Measurements from ENCODE around the gene DCDC1.
"Not testable (repeated sequence)": the region's sequence is repeated elsewhere in the genome, so short reads cannot be mapped to it uniquely, and the experiment has no call there.

DCDC1 gene

GRCh38 chr11:30984442-30984816, 385.1 kb downstream of the DCDC1 start:
- no peak for DNase-seq

GRCh38 chr11:30983776-30984441, 385.6 kb downstream of the DCDC1 start:
- DNase-seq: no peak

- DNase-seq: no peak
These were observed 386.4 kb downstream of the DCDC1 start for GRCh38 chr11:30983143-30983542.

GRCh38 chr11:30967579-30967978, 402.0 kb downstream of the DCDC1 start:
- DNase-seq: no peak

DNA sequence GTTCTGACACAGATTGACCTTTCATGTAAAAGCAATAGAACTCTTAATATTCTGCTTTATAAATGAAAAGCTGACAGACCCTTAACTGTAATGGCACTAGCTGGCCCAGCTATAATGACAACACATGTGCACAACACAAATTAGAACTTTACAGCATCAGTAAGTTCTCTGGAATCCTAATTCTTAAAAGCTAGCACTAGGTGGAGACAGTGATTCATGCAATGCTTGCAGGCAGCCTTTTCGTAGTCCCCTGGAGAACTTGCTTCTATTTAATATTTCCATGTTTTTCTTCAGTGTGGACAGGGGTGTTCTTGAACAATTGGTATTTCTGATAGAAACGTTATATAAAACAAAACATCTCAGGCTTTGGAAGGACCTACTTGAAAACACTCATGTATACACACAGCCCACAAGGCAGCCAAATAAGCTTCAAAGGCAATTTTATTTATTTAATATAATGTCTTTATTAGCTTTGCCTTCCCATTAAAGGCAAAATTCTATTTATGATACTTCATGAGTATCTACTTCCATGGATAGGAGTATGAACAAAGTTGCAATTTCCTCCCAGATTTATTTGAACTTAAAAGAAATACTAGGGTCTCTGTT, 409.0 kb downstream of the DCDC1 start:
- DNase-seq: peak; percentile 47

- DNase-seq: no peak
These were observed 412.8 kb downstream of the DCDC1 start for GRCh38 chr11:30956751-30957150.

DNA sequence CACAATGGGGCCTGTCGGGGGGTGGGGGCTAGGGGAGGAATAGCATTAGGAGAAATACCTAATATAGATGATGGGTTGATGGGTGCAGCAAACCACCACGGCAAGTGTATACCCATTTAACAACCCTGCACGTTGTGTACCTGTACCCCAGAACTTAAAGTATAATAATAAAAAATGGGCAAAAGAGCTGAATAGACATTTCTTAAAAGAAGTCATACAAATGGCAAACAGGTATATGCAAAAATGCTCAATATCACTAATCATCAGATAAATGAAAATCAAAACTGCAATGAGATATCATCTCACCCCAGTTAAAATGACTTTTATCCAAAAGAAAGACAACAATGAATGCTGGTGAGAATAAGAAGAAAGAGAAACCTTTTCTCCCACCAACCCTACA, 419.7 kb downstream of the DCDC1 start:
- DNase-seq: no peak

GRCh38 chr11:30947715-30948114, 421.8 kb downstream of the DCDC1 start:
- DNase-seq: not testable (repeated sequence)

DNA sequence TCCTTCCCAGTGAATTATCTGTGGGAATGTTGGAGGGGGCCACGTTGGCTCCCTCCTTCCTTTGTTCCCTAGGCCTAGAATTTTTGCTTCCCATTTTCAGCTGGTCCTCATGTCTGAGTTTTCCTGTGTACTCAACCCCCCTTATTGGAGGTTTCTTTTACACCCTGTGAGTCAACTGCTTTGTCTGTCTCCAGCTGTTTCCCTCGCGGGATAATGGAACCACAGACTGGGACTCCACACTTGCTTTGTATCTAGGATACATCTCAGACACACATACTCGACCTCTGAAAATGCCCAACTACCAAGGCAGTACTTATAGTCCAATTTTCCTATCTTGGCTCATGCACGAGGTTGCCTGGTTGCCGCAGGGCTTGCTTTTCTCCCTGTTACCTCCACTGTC, 430.7 kb downstream of the DCDC1 start:
- no peak for DNase-seq

DNA sequence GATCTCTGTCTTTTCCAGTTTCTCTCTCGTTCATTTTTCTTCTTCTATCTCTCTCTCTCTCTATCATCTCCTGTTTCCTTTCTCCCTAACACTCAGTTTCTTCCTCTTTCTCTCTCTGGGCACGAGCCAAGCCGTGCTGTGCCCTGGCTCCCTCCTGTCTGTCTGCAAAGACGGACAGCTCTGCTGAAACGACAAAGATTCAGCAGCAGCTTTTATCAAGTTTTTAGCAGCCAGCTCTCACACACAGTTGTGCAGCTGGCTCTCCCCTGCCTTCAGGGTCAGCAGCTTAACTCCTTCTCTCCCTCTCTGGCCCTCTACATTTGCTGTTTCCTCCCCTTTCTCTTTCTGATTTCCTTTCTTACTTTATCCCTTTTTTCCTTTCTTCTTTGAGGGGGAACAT, 431.4 kb downstream of the DCDC1 start:
- DNase-seq: no peak

DNA sequence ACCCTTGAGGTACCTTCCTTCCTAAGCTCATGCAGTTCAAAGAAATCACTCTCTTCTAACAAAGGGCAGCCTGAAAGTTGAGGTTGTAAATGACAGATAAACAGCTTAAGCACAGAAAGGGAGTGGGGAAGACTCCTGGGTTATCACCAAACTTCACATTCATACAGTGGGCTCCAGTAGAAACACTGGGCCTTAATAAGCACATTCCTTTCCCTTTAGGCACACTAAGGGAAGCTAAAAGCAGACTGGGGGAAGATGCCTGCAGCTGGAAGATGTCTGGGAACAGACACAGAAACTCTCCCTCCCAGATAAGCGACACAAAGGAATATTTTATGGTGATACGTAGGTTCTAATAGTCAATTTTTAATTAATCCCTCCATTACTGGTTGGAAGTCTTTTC, 433.0 kb downstream of the DCDC1 start:
- DNase-seq: no peak

DNA sequence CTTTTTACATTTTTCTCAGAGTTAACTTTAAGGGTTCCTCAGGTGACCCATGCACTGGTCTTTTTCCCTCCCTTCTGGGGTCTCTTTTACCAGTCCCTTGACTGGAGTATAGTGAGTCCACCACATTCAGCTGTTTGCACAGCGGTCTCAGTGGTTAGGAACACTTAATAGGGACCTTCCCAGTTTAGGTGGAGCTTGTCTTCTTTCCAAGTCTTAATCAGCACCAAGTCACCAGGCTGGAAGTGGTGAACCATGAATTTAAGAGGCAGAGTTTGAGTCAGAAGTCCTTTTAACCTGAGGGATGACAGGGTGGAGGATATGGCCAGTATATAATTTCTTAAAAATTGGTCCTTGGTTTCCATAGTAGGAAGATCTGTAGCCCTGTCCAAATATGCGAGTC, 433.7 kb downstream of the DCDC1 start:
- DNase-seq: no peak

GRCh38 chr11:30926130-30926529, 443.4 kb downstream of the DCDC1 start:
- DNase-seq: no peak

DNA sequence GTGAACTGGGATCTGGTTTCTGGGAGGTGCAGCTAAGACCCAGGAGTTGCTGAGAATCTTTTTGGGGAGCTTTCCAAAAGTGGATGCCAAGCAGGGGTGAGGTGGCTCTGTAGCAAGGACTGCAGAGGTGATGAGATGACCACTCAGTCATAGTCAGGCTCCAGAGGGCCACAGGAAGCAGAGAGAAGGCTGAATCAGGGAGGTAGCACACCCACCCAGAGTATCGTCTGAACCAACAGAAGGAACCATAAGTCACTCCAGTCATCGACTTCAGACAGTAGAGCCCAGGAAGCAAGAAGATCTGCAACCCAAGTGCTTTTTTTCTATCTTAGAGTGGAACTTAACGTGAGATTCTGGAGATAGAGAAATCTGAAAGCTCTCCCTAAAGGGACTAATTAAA, 447.7 kb downstream of the DCDC1 start:
- DNase-seq: no peak

DNA sequence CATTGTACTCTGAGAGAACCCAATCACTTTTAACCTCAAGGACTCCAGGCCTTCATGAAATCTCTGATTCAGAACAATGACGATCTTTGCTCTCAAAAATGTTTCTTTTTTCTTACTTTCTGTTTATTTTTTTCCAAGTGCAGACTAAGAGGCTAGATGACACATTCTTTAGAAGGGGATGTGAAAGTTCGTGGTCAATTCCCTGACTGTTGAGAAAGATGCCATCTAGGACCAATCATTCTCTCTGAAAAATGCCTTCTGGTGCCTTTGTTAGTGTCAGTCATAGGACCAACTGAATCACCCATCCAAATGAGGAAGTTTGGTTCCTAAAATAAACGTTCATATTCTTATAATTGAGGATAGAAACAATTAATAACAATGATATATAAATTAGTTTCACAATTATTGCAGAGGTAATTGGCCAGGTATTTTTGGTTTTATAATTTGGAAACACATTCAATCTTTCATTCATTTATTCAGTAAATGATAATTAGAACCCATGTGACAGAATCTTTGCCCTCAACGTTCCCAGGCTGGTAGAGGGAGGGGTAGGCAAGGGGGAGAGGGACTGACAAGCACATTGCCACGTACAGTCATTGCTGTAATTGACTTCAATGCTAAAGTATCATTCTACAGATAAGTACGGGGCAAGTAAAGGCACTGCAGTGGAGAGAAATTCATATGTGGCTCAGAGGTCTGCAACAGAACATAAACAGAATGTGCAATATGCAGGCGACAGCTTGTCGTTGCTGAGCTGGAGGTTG, 450.0 kb downstream of the DCDC1 start:
- no peak for DNase-seq

- peak; percentile 85 for DNase-seq
These were observed 451.6 kb downstream of the DCDC1 start for GRCh38 chr11:30917859-30918478.

DNA sequence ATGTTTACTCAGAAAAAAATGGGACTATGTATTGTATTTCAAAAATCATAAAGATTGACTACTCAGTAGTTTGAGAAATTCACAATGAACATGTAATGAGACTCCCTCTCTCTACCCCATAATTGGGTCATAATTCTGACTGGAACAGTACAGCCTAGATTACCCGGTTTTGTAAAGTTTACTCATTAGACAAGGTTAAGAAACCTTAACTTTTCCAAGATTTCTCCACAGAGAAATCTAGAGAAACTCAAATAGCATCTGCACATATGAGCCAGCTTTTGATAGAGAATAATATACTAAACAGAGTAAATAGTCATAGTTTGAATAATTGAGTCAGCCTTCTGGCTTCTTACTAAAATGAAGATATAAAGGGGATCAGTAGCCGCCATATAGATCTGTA, 452.3 kb downstream of the DCDC1 start:
- DNase-seq: no peak

GRCh38 chr11:30916764-30917163, 452.8 kb downstream of the DCDC1 start:
- no peak for DNase-seq

DNA sequence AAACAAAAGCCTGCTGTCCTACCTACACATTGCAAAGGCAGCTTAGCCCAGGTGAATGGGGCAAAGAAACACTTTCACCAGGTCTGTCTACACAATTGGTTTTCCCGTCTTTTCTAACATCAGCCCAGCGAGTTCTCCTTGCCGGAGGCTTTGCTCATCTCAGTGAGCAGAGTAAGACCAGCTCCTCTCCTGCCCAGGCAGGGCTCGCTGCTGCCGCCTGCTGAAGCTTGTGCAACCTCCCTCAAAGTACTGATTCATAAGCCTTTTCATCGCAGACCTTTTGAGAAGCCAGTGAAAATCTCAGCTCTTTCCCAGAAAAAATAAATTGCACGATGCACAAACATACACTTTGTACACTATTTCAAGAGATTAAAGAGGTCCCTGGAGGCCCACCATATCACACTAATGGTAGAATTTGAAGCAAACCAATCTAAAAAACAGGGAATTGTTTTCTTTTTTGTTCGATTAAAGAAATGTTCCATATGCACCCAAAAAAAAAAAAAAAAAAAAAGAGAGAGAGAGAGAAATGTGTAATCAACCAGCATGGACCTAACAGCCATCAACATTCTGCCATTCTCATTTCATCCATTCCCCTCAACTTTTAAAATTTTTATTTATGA, 455.3 kb downstream of the DCDC1 start:
- no peak for DNase-seq

- DNase-seq: no peak
These were observed 458.3 kb downstream of the DCDC1 start for GRCh38 chr11:30911247-30911646.

DNA sequence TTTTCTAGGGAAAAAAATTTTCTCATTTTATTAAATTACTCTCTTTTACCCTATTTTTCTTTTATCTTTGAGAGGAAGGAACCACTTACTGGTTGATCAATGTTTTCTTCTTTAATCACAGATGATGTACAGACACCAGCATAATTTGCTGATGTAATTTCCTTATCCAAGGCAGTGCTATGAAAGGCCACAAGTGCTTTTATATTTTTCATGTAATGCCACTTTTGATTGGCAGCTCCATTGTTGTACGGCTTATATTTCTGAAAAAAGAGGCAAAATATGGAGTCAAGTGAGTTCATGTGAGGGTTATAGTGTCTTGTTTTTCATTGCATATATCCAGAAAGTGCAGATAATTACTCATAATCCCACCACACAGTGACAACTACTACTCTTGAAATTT, 460.7 kb downstream of the DCDC1 start:
- DNase-seq: no peak

GRCh38 chr11:30908272-30908671, 461.3 kb downstream of the DCDC1 start:
- DNase-seq: no peak

GRCh38 chr11:30902929-30903328, 466.6 kb downstream of the DCDC1 start:
- DNase-seq: no peak
